Measurements from ENCODE around the gene PIP5K1C. TPM values are rescaled to one million over a fixed set of nuclear protein-coding genes. Genes with fewer than 3 reads are reported as not detected.

PIP5K1C gene
- 15.4 and 22.5 TPM in 2 replicates for total RNA-seq

GRCh38 chr19:3700242-3701032 lies at the start of gene PIP5K1C:
TSS of gene PIP5K1C (minus strand) at chr19:3700468. CDS start at chr19:3700390, 78 bp downstream.
- DNase-seq (ENCODE audit: low read depth, low spot score): peak; percentile 50

GRCh38 chr19:3748965-3749364 lies 48.7 kb upstream of the PIP5K1C start:
- DNase-seq (ENCODE audit: low read depth, low spot score): no peak

- no peak for DNase-seq (ENCODE audit: low read depth, low spot score)
These were observed 46.2 kb upstream of the PIP5K1C start for GRCh38 chr19:3746371-3747056.

GRCh38 chr19:3745363-3746045 lies 45.2 kb upstream of the PIP5K1C start:
- DNase-seq (ENCODE audit: low read depth, low spot score): no peak

- DNase-seq (ENCODE audit: low read depth, low spot score): no peak
These were observed 43.2 kb upstream of the PIP5K1C start for GRCh38 chr19:3743486-3743885.

GRCh38 chr19:3740431-3740830 lies 40.2 kb upstream of the PIP5K1C start:
- DNase-seq (ENCODE audit: low read depth, low spot score): no peak

- no peak for DNase-seq (ENCODE audit: low read depth, low spot score)
These were observed 38.4 kb upstream of the PIP5K1C start for GRCh38 chr19:3738477-3739220.

GRCh38 chr19:3737487-3738205 lies 37.4 kb upstream of the PIP5K1C start:
- no peak for DNase-seq (ENCODE audit: low read depth, low spot score)

GRCh38 chr19:3736106-3736724 lies 35.9 kb upstream of the PIP5K1C start:
- no peak for DNase-seq (ENCODE audit: low read depth, low spot score)

- no peak for DNase-seq (ENCODE audit: low read depth, low spot score)
These were observed 34.0 kb upstream of the PIP5K1C start for GRCh38 chr19:3734310-3734600.

GRCh38 chr19:3733549-3734309 lies 33.5 kb upstream of the PIP5K1C start:
- DNase-seq (ENCODE audit: low read depth, low spot score): no peak

GRCh38 chr19:3732108-3732507 lies 31.8 kb upstream of the PIP5K1C start:
- no peak for DNase-seq (ENCODE audit: low read depth, low spot score)

GRCh38 chr19:3730457-3730958 lies 30.2 kb upstream of the PIP5K1C start:
- no peak for DNase-seq (ENCODE audit: low read depth, low spot score)

- DNase-seq (ENCODE audit: low read depth, low spot score): no peak
These were observed 25.5 kb upstream of the PIP5K1C start for GRCh38 chr19:3725640-3726310.

- DNase-seq (ENCODE audit: low read depth, low spot score): no peak
These were observed 24.9 kb upstream of the PIP5K1C start for GRCh38 chr19:3725121-3725520.

- no peak for DNase-seq (ENCODE audit: low read depth, low spot score)
These were observed 23.6 kb upstream of the PIP5K1C start for GRCh38 chr19:3723883-3724282.

- DNase-seq (ENCODE audit: low read depth, low spot score): no peak
These were observed 22.8 kb upstream of the PIP5K1C start for GRCh38 chr19:3723110-3723488.

- no peak for DNase-seq (ENCODE audit: low read depth, low spot score)
These were observed 22.3 kb upstream of the PIP5K1C start for GRCh38 chr19:3722443-3723109.
